ENCODE data around the gene SLC37A4. TPM values are rescaled to one million over a fixed set of nuclear protein-coding genes. Genes with fewer than 3 reads are reported as not detected.
"Not testable (repeated sequence)": the region's sequence is repeated elsewhere in the genome, so short reads cannot be mapped to it uniquely, and the experiment has no call there.

The SLC37A4 gene
- total and polyA plus RNA-seq, 7 donors: 10.6 to 34.3 (median 23.9) TPM

GRCh38 chr11:119044708-119045107 is 14.0 kb upstream of the SLC37A4 start:
- Histone ChIP-seq H3K27me3 (ENCODE audit: insufficient read depth in 3 of 3, low read length in 2 of 3) (no peaks in the 10 kb centered on the region), H3K4me1 (no peaks in the 10 kb centered on the region), H3K27ac (no peak overlapping the region), H3K36me3 (ENCODE audit: insufficient read depth in 1 of 2, low read depth in 1 of 2) (peaks cover 6 to 55% of the 10 kb centered on the region in 2 donors), H3K4me3 (no peak overlapping the region), H3K9me3 (no peaks in the 10 kb centered on the region)
- intact Hi-C loops (cut with DNase I): no loop called here
- no peak for TF ChIP-seq CTCF (IDR thresholded peaks at IDR 0.05)
- DNase-seq: no peak
- no peak for ATAC-seq
- 64 to 81% (median 77%) methylated on average over 6 of the region's 6 CpGs for WGBS, 3 donors

- intact Hi-C loops (cut with DNase I): no loop called here
- Histone ChIP-seq H3K27me3 (ENCODE audit: insufficient read depth in 3 of 3, low read length in 2 of 3) (no peaks in the 10 kb centered on the region), H3K27ac (no peak overlapping the region), H3K4me1 (no peaks in the 10 kb centered on the region), H3K36me3 (ENCODE audit: insufficient read depth in 1 of 2, low read depth in 1 of 2) (peaks cover 6 to 37% of the 10 kb centered on the region in 2 donors), H3K9me3 (no peaks in the 10 kb centered on the region), H3K4me3 (no peak overlapping the region)
- 84 to 91% (median 89%) methylated on average over 9 of the region's 9 CpGs for whole genome bisulfite sequencing, 3 donors
- TF ChIP-seq CTCF (IDR thresholded peaks at IDR 0.05): no peak
- no peak for DNase-seq
- ATAC-seq: no peak
Observed at GRCh38 chr11:119042927-119043326, 12.2 kb upstream of the SLC37A4 start.

GRCh38 chr11:119041821-119042514 is 11.3 kb upstream of the SLC37A4 start:
- no peak overlapping the region for H3K27ac ChIP-seq
- peaks cover 0 to 28% of the 10 kb centered on the region in 2 donors for H3K36me3 ChIP-seq (ENCODE audit: insufficient read depth in 1 of 2, low read depth in 1 of 2)
- WGBS, 3 donors: 86 to 93% (median 92%) methylated on average over 4 of the region's 4 CpGs
- H3K9me3 ChIP-seq: no peaks in the 10 kb centered on the region
- no peaks in the 10 kb centered on the region for H3K27me3 ChIP-seq (ENCODE audit: insufficient read depth in 3 of 3, low read length in 2 of 3)
- intact Hi-C loops (cut with DNase I): no loop called here
- DNase-seq: no peak
- TF ChIP-seq CTCF (IDR thresholded peaks at IDR 0.05): no peak
- ATAC-seq: no peak
- no peak overlapping the region for H3K4me3 ChIP-seq
- no peaks in the 10 kb centered on the region for H3K4me1 ChIP-seq

GRCh38 chr11:119039471-119039870 is 8.8 kb upstream of the SLC37A4 start:
- H3K36me3 ChIP-seq (ENCODE audit: insufficient read depth in 1 of 2, low read depth in 1 of 2); H3K9me3 ChIP-seq; intact Hi-C loops (cut with DNase I); H3K27me3 ChIP-seq (ENCODE audit: insufficient read depth in 3 of 3, low read length in 2 of 3); H3K4me1 ChIP-seq; H3K4me3 ChIP-seq; DNase-seq; H3K27ac ChIP-seq; ATAC-seq: not testable (repeated sequence)
- 45 to 47% (median 46%) methylated on average over 6 to 11 of the region's 11 CpGs for WGBS, 3 donors

GRCh38 chr11:119038884-119039283 is 8.2 kb upstream of the SLC37A4 start:
- WGBS, 3 donors: 82 to 88% (median 88%) methylated on average over 5 of the region's 5 CpGs
- H3K27me3 ChIP-seq (ENCODE audit: insufficient read depth in 3 of 3, low read length in 2 of 3): no peaks in the 10 kb centered on the region
- intact Hi-C loops (cut with DNase I): no loop called here
- no peaks in the 10 kb centered on the region for H3K9me3 ChIP-seq
- no peak overlapping the region for H3K27ac ChIP-seq
- no peak for TF ChIP-seq CTCF (IDR thresholded peaks at IDR 0.05)
- DNase-seq: no peak
- H3K4me3 ChIP-seq: no peak overlapping the region
- H3K4me1 ChIP-seq: no peaks in the 10 kb centered on the region
- no peaks in the 10 kb centered on the region for H3K36me3 ChIP-seq (ENCODE audit: insufficient read depth in 1 of 2, low read depth in 1 of 2)
- no peak for ATAC-seq
